ENCODE measurements around the gene CTNND2. TPM values are rescaled to one million over a fixed set of nuclear protein-coding genes. Genes with fewer than 3 reads are reported as not detected.
"Not testable (repeated sequence)": the region's sequence is repeated elsewhere in the genome, so short reads cannot be mapped to it uniquely, and the experiment has no call there.

The CTNND2 gene
- total RNA-seq, 1 experiment from 2014 or later = not detected

DNA sequence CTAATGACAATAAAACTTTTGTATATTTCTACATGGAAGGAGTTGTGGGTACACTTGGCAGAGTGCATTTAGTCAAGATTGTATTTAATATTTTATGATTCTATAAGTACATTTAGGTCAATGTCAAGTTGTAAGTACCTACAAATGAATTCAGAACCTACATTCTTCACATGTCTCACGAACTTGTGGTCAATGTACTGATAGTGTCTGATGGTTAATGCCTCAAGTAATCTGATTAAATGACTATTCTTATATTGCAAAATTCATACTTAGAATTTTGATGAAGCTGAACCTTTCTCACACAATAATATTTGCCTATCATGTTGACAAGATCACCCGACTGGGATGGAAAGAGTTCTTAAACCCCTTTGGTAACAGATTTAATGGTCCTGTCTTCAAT, 444.5 kb downstream of the CTNND2 start:
- no peak for DNase-seq (ENCODE audit: low read depth)

DNA sequence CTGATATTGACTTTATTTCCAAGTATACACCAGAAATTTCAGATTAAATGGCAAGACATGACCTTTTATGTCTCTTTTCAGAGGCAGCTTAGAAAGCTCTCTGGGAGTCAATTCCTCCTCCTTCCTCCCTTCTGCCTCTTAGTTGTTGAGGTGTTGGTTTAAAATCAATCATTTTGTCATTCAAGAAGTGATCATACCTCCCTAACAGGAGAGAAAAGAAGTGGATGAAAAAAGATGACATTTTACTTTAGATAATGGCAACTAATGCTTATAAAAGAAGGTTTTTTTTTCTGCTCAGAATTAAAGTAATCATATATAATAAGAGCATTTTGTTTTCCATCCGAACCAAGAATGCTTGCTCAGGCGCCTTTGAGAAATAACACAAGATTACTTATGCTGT, 448.7 kb downstream of the CTNND2 start:
- DNase-seq (ENCODE audit: low read depth) = no peak

DNA sequence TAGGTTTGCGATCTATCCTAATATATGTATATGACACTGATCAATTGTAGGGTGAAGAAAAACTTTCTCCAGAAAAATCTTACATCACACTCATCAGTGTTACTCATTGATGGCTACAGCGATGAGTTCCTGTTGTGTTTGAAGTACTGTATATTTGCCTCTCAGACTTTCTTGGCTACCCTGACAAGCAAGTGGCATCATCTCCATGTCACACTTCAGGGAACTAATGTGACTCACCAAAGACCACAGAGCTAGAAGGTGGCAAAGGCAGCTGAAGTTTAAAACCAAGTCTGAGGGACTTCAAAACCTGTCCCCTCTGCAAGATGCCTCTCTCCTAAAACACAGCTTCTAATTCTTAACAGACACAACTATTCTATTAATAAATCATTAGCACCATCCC, 451.4 kb downstream of the CTNND2 start:
- no peak for DNase-seq (ENCODE audit: low read depth)

DNA sequence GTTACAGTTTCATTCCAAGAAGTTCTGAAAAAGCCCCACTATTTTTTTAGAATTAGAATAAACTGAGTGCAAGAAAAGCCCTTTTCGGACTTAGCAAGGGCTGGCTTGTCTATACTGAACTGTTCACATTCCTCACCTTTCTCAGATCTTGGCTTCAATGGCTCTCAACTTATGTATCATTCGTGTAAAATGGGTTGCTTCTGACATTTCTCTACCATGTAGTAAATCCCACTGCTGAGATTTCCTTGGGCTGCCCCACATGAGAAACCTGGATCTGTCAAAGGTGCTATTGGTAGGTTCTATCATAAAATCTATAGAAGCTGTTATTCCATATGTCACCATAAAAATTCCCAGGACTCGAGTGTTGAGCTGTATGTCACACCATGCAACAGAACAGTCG, 454.3 kb downstream of the CTNND2 start:
- DNase-seq (ENCODE audit: low read depth) = no peak

DNA sequence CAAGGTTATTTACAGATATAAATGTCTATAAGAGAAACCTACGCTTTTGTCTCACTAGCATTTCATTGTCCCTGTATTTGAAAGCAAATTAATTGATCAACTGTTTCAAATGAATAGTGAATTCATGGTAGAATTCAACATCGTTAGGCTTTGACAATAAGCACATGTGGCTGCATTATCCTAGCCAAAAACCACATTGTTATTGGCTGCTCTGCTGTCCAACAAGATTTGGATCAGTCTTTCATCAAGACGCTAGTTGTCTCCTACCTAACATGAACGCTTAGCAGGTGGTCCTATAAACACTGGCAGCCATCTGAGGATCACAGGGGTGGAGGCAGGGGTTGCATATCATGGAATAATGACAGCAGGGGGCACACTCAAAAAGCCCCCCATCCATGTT, 455.0 kb downstream of the CTNND2 start:
- DNase-seq (ENCODE audit: low read depth) = no peak

DNA sequence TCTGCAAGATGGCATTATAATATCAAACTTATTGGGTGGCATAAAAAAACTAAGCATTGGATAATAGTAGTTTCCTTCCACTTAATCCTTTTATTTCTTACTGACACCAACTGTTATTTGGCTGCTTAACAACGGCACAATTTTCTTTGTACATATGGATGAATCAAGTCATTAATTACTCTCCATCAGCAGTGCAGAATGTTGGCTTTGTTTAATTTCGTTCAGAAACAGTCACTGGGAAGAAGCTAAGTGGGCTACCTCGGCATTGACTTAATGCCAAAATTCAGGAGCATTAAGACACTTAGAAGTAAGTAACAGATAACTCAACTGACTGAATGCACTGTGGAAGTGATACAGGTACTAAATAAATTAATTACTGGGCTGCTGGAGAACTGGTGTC, 460.4 kb downstream of the CTNND2 start:
- DNase-seq (ENCODE audit: low read depth) = no peak

DNA sequence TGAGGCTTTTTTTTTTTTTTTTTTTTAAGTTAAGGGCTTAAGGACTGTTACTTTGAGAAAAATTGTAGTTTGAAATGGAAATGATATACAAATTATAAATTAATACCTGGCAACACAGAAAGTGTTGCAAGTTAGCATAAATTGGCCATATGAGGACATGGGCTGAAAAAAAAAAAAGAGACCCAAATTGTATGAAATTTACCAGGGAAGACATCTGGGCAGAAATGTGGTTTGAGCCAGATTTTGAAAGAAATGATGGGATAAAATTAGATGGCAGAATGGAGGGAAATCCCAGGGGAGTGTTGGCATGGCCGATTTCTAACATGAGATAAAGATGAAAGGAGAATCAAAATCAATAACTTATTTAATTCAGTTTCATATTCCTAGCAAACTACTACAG, 472.1 kb downstream of the CTNND2 start:
- no peak for DNase-seq (ENCODE audit: low read depth)

DNA sequence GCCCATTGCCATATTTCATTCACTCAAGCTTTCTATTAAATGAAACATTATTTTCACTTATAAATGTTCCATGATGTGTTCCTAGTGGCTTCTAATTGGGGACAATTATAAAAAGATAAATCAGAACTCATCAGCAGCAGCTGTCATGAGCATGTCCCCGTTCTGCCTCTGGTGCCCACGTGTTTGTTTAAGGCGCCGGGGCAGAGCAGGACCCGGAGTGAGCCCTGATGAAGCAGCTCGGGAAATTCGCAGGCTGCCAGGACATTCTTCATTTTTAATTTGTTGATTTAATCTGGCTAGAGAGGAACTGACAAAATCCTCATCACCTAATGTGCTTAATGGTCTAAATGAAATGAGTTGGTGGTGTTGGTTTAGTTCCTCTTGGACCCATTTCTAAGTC, 475.0 kb downstream of the CTNND2 start:
- DNase-seq (ENCODE audit: low read depth) = no peak

DNA sequence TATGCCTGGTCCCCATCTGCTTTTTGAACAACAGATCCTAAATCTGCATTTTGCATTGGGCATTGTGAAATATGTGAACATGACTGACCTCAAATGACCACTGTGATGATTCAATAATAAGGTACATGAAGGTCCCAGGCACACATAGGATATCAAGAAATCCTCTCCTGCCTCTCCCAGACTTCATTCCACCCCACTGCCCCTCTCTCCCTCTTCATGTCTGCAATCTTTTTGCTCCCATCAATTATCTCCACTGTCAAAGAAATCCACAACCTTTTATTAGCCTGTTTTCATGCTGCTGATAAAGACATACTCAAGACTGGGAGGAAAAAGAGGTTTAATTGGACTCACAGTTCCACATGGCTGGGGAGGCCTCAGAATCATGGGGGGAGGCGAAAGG, 476.7 kb downstream of the CTNND2 start:
- DNase-seq (ENCODE audit: low read depth) = no peak

DNA sequence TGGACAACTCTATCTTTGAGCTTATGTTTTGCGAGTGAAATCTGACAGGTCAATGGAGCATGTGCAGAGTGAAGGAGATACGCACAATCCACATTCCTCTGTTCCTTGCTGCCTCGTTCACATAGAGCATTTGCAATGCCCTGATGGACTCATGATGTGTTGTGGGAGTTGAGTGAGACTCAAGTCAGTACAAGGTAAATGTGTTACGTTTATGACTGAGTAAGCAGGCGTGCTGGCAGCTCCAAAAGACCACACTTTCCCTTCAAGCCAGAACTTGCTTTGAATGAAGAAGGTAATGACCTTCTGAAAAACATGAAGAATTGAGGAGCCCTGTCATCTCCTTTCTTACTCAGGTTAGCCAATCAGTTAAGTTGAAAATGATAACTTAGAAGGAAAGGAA, 477.8 kb downstream of the CTNND2 start:
- DNase-seq (ENCODE audit: low read depth) = no peak

DNA sequence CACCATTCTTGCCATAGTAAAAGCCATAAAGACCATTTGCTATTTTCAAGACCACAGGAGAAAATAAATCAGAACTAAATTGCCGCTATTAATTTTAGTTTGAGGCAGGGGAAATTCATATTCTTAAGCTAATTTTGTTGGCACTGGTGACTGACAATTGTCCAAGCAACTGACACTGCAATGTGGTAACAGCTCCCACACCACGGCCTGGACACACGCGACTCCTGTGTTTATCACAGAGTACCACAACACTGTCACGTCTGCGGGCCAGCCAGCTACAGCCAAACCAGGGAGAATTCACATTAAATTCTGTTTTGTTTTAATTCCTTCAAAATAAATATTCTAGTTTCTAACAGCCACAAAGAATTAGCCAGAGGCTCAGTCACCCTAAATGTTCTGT, 481.9 kb downstream of the CTNND2 start:
- no peak for DNase-seq (ENCODE audit: low read depth)

DNA sequence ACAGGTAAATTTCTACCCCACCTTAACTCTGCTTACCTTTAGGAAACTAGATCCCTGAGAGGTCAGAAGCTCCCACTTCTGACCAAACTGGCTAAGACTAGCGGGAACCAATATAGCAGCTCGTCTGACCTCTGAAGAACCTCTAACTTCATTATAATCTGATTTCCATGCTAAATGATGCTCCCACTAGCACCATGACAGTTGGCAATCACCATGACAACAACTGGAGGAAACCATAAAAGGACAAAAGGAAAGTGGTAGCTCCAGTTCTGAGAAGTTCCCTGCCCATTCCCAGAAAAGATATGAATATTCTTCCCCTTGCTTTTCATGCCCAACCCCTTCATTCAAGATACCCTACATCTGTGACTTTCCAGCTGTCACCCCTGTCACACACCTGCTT, 483.3 kb downstream of the CTNND2 start:
- DNase-seq (ENCODE audit: low read depth) = no peak

DNA sequence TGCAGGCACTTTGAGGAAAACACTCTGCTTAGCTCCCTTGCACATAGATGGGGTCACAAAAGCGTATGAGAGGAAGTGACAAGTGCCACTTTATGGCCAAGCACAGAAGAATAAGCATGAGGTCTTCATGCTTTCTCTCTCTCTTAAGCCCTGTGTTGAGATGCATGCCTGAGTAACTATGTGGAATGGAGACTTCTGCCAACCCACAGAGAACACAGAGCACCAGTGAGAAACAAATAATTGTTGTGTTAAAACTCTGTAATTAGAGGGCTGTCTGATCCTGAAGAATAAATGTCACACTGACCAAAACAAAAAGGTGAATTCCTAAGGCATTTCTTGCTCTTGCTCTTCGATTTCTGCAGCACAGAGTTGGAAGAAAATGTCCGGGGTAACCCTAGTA, 488.5 kb downstream of the CTNND2 start:
- DNase-seq (ENCODE audit: low read depth) = no peak

DNA sequence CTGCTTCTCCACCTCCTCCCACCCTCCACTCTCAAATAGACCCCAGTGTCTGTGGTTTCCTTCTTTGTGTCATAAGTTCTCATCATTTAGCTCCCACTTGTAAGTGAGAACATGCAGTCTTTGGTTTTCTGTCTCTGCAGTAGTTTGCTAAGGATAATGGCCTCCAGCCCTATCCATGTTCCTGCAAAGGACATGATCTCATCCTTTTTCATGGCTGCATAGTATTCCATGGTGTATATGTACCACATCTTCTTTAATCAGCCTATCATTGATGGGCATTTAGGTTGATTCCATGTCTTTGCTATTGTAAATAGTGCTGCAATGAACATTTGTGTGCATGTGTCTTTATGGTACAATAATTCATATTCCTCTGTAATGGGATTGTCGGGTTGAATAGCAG, 489.5 kb downstream of the CTNND2 start:
- DNase-seq (ENCODE audit: low read depth) = not testable (repeated sequence)

DNA sequence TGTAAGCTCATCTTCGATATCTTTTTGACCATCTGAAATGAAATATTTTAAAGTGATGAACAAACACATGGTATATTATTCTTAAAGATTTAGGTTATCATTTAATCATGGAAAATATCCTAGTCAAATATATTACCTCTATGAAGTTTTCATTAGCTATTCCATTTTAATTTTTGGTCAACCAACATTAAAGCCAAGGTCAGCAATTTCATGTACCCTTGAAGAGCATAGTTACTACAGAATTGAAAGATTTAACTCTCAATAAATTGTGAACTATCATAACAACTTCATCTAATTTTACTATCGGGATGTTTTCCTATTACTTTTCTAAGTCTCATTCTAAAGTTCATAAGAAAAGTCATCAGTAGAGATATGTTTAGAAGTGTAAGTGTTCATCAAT, 492.6 kb downstream of the CTNND2 start:
- no peak for DNase-seq (ENCODE audit: low read depth)

DNA sequence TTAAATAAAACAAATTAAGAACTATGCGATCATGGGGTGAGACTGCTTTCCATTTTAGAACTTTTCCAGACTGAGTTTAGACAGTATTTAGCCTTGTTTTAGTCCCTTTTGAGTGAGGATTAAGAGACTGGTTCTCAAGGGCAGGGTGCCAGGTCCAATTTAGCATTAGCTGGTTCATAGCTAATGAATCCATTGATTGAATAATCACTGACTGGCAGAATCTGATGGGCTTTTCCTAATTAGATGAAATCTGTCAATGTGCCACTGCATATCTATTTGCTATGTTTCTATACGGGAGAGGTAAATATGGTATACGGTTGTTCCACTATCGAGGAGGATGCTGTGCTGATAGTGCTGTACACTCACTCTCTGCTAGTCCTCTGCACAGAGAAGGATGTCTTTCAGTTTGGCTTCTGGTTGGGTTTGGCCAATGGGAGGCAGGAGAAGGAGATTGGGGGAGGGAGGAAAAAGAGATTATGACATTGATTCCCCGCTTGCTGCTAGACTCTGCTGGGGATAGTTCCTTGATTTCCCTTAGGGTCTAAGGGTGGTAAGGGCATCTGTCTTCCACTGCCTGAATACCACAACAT, 496.6 kb downstream of the CTNND2 start:
- no peak for DNase-seq (ENCODE audit: low read depth)

DNA sequence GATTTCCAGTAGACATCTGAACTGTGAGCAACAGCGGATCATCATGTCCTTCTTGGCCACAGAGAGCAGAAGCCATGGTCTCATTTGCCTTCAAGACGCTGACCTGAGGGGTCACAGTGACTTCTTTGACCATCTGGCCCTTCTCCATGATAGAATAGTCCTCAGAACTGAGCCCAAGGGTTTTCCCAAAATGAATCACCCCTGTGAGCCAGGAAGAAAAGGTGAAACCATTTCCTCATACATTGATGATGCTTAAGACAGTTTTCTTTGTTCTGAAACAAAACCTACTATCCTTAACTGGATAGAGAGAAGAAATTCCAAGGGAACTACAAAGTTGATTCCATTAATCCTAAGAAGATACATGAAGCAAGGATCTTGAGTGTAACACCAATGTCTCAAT, 503.9 kb downstream of the CTNND2 start:
- DNase-seq (ENCODE audit: low read depth) = no peak

DNA sequence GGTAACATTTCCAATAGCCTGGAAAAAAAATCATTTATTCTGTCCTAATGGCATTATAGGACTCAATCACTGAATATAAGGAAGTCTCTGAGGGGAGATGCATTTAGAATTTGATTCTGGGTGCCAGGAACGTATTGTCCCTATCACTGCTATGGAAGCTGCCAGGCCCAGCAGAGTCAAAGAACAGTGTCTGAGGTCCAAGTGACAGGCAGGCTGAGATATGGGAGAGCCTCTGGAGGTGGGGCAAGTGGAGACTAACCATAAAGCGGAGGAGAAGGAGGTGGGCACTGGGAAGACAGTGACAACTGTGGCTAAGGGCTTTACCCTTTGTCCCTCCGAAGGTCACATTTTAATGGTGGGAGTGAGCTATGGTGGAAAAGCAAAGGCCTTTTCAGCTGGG, 505.5 kb downstream of the CTNND2 start:
- no peak for DNase-seq (ENCODE audit: low read depth)

DNA sequence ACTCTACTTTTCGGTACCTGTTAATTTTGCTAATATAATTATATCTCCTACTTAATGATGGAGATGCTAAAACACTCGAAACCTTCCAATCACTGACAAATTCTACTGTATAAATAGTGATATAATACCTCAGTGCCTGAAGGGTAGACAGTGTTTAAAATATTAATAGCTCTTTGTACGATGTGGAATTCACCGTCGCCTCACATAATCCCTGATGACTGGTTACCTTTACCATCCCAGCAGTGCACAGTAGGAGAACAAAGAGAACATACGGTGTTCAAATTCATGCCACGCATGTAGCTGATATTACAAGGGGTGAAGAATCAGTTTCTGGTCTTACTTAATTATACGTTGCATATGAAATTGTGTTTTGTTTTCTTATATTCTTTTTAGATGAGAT, 506.7 kb downstream of the CTNND2 start:
- no peak for DNase-seq (ENCODE audit: low read depth)

DNA sequence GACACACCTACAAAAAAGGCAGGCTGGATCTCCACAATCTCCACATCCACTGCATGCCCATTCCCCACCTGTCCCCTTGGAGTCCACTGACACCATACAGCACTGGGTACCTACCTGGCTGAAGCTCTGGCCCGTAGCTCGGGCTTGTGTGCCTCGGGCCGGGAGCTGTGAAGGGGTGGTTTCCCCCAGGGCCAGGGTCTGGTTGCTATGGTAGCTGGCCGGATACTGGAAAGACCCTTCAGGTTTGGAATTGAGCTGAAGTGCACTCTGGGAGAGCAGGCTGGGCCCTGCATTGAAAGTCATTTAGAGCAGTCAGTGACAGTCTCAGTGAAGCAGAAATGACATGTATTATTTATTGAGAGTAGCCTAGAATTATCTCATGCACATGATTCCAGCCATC, 507.3 kb downstream of the CTNND2 start:
- no peak for DNase-seq (ENCODE audit: low read depth)

DNA sequence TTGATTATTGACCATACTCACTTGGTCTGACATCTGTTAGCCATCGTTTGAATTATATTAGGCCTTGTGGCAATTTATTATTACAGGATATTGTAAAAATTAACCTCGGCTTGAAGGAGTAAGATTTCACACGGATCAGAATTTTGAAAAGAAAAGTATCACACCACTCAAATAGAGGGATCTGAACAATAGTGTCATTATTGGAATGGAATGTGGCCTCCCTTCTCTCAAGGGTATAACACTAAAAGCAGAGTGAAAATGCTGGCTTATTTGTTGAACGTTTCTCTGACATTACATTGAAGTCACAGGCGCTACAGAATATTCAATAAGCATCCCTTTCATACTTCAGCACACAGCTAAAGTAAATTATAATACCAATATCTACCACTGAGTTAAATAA, 509.3 kb downstream of the CTNND2 start:
- no peak for DNase-seq (ENCODE audit: low read depth)

DNA sequence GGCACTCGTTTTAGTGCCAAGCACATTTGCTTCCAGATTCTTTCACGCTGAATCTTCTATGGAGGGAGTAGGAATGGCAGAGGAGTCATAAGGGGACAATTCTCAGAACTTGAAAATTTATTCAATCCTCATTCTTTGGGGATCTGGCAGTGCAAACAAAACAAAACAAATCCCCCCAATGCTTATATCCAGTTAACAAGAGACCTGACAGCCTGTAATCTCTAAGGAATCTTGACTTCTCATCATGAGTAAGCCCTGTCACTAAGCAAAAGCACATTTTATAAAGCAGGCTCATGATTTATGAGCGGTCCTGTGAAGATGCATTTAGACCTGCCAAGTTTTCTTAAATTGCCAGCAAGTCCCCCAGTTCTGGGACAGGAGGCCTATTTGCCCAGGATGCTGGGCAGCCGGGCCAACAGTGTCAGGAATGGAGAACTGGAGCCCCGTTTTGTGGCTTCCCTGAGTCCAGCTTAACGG, 513.9 kb downstream of the CTNND2 start:
- peak; percentile 5 for DNase-seq (ENCODE audit: low read depth)

DNA sequence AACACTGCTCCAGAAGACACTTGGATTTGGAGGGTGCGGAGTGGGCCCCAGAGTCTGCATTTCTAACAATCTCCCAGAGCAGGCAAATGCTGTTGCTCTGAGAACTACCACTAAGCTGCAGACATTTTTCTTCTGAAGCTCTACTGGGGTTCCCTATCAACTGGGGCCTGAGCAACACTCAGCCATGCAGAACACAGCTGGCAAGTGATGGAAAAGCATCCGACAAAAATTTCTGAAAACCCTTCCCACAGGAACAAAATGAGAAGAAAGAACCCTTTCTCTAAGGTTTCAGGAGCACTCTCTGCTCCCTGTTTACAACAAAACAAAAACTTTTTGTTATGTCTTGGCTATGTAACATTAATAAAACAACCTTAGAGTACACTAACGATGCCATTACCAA, 516.9 kb downstream of the CTNND2 start:
- DNase-seq (ENCODE audit: low read depth) = no peak

DNA sequence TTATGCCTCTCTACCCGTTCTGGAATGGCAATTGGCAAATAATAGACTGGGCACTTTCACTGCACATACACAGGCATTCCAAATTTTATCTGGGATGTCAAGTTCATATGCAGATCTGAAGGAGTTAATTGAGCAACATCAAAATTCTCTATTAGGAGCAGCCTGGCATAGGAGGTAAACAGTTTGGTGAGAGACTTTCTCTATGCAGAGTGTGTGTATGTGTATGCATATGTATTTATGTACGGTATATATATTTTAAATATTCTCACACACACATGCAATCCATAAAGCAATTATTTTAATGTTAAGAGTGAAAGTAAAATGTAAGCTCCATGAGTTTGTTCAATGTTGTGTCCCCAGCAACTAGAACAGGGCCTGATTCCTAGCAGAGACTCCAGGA, 517.8 kb downstream of the CTNND2 start:
- no peak for DNase-seq (ENCODE audit: low read depth)

DNA sequence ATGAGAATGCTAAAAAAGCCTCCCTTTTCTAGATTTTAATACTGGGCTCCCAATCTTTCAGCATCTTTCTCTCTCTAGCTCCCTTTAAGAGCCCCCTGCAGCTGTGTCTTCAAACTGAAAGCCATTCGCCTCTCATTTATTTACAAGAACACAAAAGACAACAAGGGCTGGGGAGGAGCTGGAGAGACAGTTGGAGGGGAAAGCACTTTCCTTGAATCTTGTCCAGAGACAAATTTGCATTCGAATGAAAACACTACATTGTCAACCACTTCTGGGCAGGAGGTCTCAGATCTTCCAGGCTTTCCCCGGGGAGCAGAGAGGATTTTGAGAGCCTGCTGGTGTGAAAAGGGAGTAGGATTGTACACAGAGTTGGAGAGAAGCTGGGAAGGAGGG, 518.3 kb downstream of the CTNND2 start:
- no peak for DNase-seq (ENCODE audit: low read depth)

All from RPMI7951 (cell line).